ENCODE results near the gene METTL13. TPM values are rescaled to one million over a fixed set of nuclear protein-coding genes. Genes with fewer than 3 reads are reported as not detected.
A peak's percentile ranks its signal among the peaks of the same experiment; 100 is the strongest.

The METTL13 gene
- total RNA-seq, 1 donor = 13.0 TPM

DNA sequence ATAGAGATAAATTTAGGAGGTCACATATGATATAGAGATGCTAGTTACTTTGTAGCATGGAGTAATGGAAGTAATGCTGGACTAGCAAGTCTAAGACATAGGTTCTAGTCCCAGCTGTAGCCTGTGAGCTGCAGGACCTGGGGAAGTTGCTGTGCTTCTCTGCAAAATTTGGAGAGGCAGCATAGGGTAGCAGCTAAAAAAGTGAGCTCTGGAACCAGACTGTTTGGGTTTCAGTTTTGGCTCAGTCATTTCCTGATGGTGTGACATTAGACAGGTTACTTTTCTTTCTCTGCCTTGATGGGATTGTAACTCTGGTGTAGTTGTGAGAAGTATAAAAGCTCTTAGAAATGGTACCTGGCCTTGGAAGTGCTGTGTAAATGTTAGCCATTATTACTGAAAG lies 3.3 kb downstream of the METTL13 start:
- DNase-seq (ENCODE audit: low read depth) = no peak
- H3K4me3 ChIP-seq (ENCODE audit: low read depth, low read length) = no peak overlapping the region
- no peak for TF ChIP-seq CTCF (IDR thresholded peaks at IDR 0.05; ENCODE audit: insufficient read depth, low read depth, low read length)

DNA sequence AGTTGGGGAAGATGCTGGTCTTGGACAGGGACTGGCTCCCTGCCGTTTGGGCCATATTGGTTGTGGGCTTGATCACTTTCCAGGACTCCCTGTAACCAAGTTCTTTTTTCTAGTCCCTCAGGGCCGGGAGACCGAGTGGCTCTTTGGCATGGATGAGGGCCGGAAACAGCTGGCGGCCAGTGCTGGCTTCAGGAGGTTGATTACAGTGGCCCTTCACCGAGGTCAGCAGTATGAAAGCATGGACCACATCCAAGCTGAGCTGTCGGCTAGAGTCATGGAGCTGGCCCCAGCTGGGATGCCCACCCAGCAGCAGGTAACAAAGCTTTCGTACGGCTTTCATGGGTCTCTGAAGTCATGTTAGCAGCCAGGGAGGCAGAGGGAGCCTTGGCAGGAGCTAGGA lies 4.3 kb downstream of the METTL13 start:
- DNase-seq (ENCODE audit: low read depth) = no peak
- TF ChIP-seq CTCF (IDR thresholded peaks at IDR 0.05; ENCODE audit: insufficient read depth, low read depth, low read length) = no peak
- H3K4me3 ChIP-seq (ENCODE audit: low read depth, low read length) = no peak overlapping the region

- no peak for DNase-seq (ENCODE audit: low read depth)
Observed at GRCh38 chr1:171786534-171786933, 5.1 kb downstream of the METTL13 start.

DNA sequence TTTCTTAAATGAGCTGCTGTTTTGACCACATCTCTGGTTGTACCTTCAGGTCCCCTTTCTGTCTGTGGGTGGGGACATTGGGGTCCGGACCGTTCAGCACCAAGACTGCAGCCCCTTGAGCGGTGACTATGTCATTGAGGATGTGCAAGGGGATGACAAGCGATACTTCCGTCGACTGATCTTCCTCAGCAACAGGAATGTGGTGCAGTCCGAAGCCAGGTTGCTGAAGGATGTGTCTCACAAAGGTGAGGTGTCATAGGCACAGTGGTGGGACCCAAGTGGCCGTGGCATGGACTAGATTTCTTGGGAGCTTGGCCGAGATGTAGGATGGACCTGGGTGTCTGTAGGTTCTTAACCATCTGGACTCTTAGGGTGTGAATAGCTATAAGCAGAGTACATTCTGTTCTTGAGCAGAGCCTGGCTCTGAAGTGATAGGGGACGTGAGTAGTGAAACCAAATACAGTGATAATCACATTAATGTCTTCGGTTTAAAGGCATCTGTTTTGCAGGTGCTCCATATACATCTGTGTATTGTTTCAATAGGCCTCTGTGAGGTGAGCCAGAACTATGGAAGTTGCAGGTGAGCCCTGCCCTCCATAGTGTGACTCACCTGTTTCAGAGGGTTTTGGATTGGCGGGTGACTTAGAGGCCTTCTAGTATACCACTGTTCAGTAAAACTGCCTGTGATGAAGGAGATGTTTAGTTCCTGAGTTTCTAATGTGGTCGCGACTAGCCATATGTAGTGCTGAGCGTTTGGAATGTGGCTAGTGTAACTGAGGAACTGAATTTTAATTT lies 6.4 kb downstream of the METTL13 start:
- no peak for DNase-seq (ENCODE audit: low read depth)
- TF ChIP-seq CTCF (IDR thresholded peaks at IDR 0.05; ENCODE audit: insufficient read depth, low read depth, low read length) = no peak
- H3K4me3 ChIP-seq (ENCODE audit: low read depth, low read length) = no peak overlapping the region

More at GRCh38 chr1:171786534-171786933, 5.1 kb downstream of the METTL13 start:
- TF ChIP-seq CTCF (IDR thresholded peaks at IDR 0.05; ENCODE audit: insufficient read depth, low read depth, low read length) = no peak
- H3K4me3 ChIP-seq (ENCODE audit: low read depth, low read length) = no peak overlapping the region

DNA sequence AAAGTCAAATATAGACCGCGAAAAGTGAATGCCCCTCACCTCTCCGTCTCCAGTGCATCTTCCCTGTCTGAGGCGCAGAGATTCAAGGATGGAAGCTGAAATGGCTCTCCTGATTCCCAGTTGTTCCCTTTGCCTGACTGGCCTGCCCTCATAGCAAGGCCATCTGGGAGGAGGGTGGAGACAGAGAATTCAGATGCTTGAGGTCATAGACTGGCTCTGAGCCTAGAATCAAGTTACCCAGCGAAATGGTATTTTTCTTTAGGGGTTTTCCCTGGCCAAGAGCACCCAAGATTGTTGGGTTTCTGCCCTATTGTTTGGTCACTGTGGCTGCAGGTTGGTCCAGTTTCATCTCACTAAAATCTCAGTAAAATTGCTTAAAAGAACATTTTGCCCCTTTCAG lies 7.2 kb downstream of the METTL13 start:
- DNase-seq (ENCODE audit: low read depth) = peak; percentile 58
- no peak overlapping the region for H3K4me3 ChIP-seq (ENCODE audit: low read depth, low read length)
- no peak for TF ChIP-seq CTCF (IDR thresholded peaks at IDR 0.05; ENCODE audit: insufficient read depth, low read depth, low read length)

DNA sequence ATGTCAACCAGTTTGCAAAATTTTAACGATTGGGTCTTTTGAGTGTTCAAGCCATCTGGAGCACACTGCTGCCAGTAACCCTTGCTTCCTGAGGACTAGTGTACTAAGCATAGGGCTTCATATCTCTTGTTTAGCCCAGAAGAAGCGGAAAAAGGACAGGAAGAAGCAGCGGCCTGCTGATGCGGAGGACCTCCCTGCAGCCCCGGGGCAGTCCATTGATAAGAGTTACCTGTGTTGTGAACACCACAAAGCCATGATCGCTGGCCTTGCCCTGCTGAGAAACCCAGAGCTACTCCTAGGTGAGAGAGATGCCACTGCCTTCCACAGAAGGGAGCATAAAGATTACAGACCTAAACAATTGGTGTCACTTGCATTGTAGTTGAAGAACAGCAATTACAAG lies 8.9 kb downstream of the METTL13 start:
- no peak for TF ChIP-seq CTCF (IDR thresholded peaks at IDR 0.05; ENCODE audit: insufficient read depth, low read depth, low read length)
- no peak for DNase-seq (ENCODE audit: low read depth)
- no peak overlapping the region for H3K4me3 ChIP-seq (ENCODE audit: low read depth, low read length)
